ENCODE data around the gene ZNF575.

The ZNF575 gene

DNA sequence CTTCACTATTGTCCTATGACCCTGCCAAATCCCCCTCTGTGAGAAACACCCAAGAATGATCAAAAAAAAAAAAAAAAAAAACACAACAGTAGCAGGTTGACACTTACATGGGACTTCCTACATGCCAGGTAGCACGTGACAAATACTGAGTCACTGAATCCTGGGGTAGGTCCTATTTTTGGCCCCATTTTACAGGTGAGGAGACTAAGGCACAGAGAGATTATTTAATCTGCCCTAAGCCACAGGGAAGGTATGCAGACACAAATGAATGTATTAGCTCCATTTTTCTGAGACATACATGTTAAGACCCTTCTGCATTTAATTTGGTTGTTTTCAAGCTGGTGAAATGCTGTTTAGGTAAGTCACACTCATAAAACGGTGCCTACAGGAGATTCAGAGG lies 15.7 kb downstream of the ZNF575 start:
- H3K4me3 ChIP-seq (ENCODE audit: low read length), result no peak overlapping the region
- H3K9me3 ChIP-seq (ENCODE audit: control insufficient read depth, low read depth, low read length), result no peaks in the 10 kb centered on the region
- no peak overlapping the region for H3K27ac ChIP-seq (ENCODE audit: low read length)
- peaks cover 26% of the 10 kb centered on the region for H3K36me3 ChIP-seq (ENCODE audit: control insufficient read depth, low read depth, low read length)
- no peaks in the 10 kb centered on the region for H3K27me3 ChIP-seq (ENCODE audit: control insufficient read depth, insufficient read depth, low read length)
- no peak overlapping the region for H3K9ac ChIP-seq (ENCODE audit: low read length)
- no peaks in the 10 kb centered on the region for H3K4me1 ChIP-seq (ENCODE audit: control insufficient read depth, low read depth, low read length)

DNA sequence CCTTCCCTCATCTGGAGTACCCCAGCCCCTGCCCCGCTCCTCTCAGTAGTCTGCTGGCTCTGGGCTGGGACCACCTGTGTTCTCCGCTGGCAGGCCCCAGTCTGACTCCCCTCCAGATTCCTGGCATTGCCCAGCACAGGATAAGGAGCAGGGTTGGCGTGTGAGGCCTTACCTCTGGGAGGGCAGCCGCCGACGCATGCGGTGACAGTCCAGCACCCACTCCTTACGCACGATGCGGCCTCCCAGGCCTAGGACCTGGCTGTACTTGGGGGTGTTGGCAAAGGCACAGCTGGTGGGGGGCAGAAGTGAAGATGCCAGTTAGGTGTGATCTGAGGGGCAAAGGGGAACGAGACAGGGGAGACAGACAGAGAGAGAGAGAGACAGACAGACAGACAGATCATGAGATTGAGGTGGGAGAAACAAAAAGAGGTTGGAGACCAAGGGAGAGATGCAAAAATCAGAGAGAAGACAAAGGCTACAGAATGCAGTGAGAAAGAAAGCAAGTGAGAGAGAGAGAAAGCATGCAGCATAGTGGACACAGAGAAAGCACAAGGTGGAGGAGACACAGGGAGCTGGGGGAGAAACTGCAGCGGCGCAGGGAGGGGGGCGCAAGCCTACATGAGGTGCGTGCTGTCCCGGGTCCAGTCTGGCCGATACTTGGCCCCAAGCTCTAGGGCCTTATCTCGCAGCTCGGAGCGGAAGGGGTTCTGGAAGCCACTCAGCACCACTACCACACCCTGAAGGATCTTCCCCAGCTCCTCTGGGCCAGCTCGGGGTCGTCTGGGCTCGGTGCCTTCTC lies 18.6 kb downstream of the ZNF575 start:
- no peak overlapping the region for H3K9ac ChIP-seq (ENCODE audit: low read length)
- H3K4me1 ChIP-seq (ENCODE audit: control insufficient read depth, low read depth, low read length), result no peaks in the 10 kb centered on the region
- no peak overlapping the region for H3K27ac ChIP-seq (ENCODE audit: low read length)
- no peak overlapping the region for H3K4me3 ChIP-seq (ENCODE audit: low read length)
- peaks cover 28% of the 10 kb centered on the region for H3K36me3 ChIP-seq (ENCODE audit: control insufficient read depth, low read depth, low read length)
- no peaks in the 10 kb centered on the region for H3K9me3 ChIP-seq (ENCODE audit: control insufficient read depth, low read depth, low read length)
- H3K27me3 ChIP-seq (ENCODE audit: control insufficient read depth, insufficient read depth, low read length), result no peaks in the 10 kb centered on the region

DNA sequence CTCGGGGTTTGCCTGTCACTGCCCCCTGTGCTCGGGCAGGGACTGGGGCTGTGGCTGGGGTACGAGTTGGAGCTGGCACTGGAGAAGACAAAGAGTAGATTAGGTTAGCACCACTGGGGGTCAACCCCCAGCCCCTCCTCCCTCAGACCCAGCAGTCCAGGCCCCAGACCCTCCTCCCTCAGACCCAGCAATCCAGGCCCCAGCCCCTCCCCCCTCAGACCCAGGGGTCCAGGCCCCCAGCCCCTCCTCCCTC lies 19.1 kb downstream of the ZNF575 start:
- Histone ChIP-seq H3K9ac (ENCODE audit: low read length) (no peak overlapping the region), H3K36me3 (ENCODE audit: control insufficient read depth, low read depth, low read length) (peaks cover 28% of the 10 kb centered on the region), H3K4me3 (ENCODE audit: low read length) (no peak overlapping the region), H3K4me1 (ENCODE audit: control insufficient read depth, low read depth, low read length) (no peaks in the 10 kb centered on the region), H3K9me3 (ENCODE audit: control insufficient read depth, low read depth, low read length) (no peaks in the 10 kb centered on the region), H3K27ac (ENCODE audit: low read length) (no peak overlapping the region), H3K27me3 (ENCODE audit: control insufficient read depth, insufficient read depth, low read length) (no peaks in the 10 kb centered on the region)

DNA sequence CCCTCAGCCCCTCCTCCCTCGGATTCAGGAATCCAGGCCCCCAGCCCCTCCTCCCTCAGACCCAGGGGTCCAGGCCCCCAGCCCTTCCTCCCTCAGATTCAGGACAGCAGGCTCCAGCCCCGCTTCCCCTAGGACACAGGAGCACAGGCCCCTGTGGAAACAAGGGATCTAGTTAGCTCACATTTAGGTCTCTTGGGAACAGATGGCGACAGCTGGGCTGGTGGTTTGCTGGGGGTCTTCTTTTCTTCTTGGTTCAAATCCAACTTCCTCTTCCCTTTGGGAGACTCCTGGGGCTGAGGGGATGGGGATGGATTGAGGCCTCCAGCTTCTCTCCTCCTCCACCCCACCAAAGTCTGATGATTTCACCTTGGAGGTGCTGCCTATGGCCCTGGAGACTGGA lies 19.6 kb downstream of the ZNF575 start:
- H3K36me3 ChIP-seq (ENCODE audit: control insufficient read depth, low read depth, low read length), result peaks cover 28% of the 10 kb centered on the region
- no peak overlapping the region for H3K4me3 ChIP-seq (ENCODE audit: low read length)
- no peaks in the 10 kb centered on the region for H3K27me3 ChIP-seq (ENCODE audit: control insufficient read depth, insufficient read depth, low read length)
- no peaks in the 10 kb centered on the region for H3K9me3 ChIP-seq (ENCODE audit: control insufficient read depth, low read depth, low read length)
- no peak overlapping the region for H3K27ac ChIP-seq (ENCODE audit: low read length)
- no peak overlapping the region for H3K9ac ChIP-seq (ENCODE audit: low read length)
- no peaks in the 10 kb centered on the region for H3K4me1 ChIP-seq (ENCODE audit: control insufficient read depth, low read depth, low read length)

DNA sequence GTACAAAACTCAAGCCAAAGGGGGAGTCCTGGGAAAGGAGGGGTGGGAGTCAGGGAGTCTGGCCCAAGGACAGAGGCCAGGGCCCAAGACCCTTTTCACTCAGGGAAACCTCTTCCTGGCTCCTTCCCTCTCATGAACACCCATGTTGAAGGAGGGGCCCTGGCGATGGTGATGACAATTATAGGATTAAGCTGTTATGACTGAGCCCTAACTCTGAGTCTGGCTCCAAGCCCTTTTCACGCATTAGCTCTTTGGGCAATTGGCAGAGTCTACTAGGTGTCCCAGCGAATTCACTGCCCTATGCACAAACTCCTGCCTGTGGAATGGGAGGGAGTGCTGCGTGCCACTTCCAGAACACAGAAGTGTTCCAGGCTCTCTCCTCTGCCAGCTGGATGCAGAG lies 20.7 kb downstream of the ZNF575 start:
- Histone ChIP-seq H3K4me1 (ENCODE audit: control insufficient read depth, low read depth, low read length) (no peaks in the 10 kb centered on the region), H3K4me3 (ENCODE audit: low read length) (no peak overlapping the region), H3K27me3 (ENCODE audit: control insufficient read depth, insufficient read depth, low read length) (no peaks in the 10 kb centered on the region), H3K27ac (ENCODE audit: low read length) (no peak overlapping the region), H3K9ac (ENCODE audit: low read length) (no peak overlapping the region), H3K36me3 (ENCODE audit: control insufficient read depth, low read depth, low read length) (peaks cover 31% of the 10 kb centered on the region), H3K9me3 (ENCODE audit: control insufficient read depth, low read depth, low read length) (no peaks in the 10 kb centered on the region)

DNA sequence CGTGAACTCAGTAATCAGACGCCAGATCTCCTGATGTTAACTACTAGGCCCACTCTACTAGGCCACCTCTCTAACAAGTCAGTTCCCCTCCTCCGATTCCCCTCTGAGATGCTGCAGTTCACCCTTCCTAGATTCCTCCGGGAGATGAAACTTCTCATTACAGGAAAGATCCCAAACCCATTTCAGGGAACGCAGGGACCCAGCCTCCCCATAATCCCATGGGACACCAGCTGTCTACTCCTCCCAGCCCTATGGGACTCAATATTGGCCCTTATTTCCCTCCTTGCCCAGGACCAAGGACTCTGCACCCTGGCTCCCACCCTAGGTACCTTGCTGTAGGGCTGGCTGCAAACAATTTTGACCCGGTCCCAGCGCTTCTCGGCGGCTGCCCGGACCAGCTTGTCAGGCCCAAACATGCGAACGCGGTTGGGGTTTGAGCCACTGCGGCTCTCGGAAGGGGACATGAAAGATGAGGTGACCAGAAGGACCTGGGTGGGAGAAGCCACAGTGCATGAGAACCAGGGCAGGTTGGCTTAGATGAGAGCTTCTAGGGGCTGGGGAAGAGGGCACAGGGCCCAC lies 21.4 kb downstream of the ZNF575 start:
- no peak overlapping the region for H3K9ac ChIP-seq (ENCODE audit: low read length)
- no peak overlapping the region for H3K27ac ChIP-seq (ENCODE audit: low read length)
- H3K4me3 ChIP-seq (ENCODE audit: low read length), result no peak overlapping the region
- no peaks in the 10 kb centered on the region for H3K27me3 ChIP-seq (ENCODE audit: control insufficient read depth, insufficient read depth, low read length)
- no peaks in the 10 kb centered on the region for H3K4me1 ChIP-seq (ENCODE audit: control insufficient read depth, low read depth, low read length)
- H3K9me3 ChIP-seq (ENCODE audit: control insufficient read depth, low read depth, low read length), result no peaks in the 10 kb centered on the region
- peaks cover 31% of the 10 kb centered on the region for H3K36me3 ChIP-seq (ENCODE audit: control insufficient read depth, low read depth, low read length)

DNA sequence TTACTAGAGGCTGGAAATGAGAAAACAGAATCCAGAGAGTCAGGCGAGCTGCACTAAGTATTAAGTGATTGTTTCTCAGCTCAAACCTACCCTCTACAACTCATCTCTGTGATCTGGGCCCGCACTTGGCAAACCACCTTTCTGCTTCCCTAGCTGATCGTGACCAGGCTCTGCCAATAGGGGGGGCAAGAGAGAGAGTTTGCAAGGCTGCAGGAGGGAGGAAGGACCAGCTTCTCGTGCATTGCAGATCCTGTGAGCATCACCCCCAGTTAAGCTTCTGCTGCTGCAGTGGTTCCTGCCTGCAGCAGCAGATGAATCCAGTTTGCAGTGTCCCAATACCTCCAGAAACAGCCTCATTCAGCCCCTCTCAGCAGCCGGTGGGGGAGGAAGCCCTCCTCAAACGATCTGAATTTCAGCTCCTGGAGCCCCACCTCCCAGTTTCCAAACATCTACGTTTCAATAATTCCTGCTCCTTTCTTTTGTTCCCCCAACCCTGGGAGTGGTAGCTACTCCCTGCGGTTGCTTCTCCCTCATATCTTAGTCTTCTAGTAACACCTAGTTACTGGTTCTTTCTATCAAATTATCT lies 22.3 kb downstream of the ZNF575 start:
- Histone ChIP-seq H3K9ac (ENCODE audit: low read length) (no peak overlapping the region), H3K4me3 (ENCODE audit: low read length) (no peak overlapping the region), H3K9me3 (ENCODE audit: control insufficient read depth, low read depth, low read length) (no peaks in the 10 kb centered on the region), H3K36me3 (ENCODE audit: control insufficient read depth, low read depth, low read length) (peaks cover 31% of the 10 kb centered on the region), H3K4me1 (ENCODE audit: control insufficient read depth, low read depth, low read length) (no peaks in the 10 kb centered on the region), H3K27me3 (ENCODE audit: control insufficient read depth, insufficient read depth, low read length) (no peaks in the 10 kb centered on the region), H3K27ac (ENCODE audit: low read length) (no peak overlapping the region)

DNA sequence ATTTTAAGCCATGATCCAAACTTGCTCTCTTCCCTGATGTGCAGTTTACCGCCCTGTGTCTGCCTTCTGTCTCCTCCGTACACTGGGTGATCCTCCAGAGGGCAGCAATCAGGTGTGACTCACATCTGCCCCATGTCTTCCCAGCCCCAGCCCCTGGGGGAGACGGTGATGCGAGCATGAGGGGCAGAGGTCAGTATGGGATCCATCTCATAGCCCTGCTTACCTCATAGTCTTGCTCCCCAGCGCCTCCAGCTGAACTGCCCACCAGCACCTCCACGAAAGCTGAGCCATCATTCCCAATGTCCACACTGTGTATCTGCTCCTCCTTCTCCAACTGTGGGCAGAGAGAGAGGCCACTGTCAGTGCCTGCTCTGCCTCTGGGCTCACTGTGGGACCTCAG lies 27.7 kb downstream of the ZNF575 start:
- Histone ChIP-seq H3K4me1 (ENCODE audit: control insufficient read depth, low read depth, low read length) (no peaks in the 10 kb centered on the region), H3K36me3 (ENCODE audit: control insufficient read depth, low read depth, low read length) (peaks cover 7% of the 10 kb centered on the region), H3K9me3 (ENCODE audit: control insufficient read depth, low read depth, low read length) (no peaks in the 10 kb centered on the region), H3K9ac (ENCODE audit: low read length) (no peak overlapping the region), H3K27me3 (ENCODE audit: control insufficient read depth, insufficient read depth, low read length) (no peaks in the 10 kb centered on the region), H3K4me3 (ENCODE audit: low read length) (no peak overlapping the region), H3K27ac (ENCODE audit: low read length) (no peak overlapping the region)

DNA sequence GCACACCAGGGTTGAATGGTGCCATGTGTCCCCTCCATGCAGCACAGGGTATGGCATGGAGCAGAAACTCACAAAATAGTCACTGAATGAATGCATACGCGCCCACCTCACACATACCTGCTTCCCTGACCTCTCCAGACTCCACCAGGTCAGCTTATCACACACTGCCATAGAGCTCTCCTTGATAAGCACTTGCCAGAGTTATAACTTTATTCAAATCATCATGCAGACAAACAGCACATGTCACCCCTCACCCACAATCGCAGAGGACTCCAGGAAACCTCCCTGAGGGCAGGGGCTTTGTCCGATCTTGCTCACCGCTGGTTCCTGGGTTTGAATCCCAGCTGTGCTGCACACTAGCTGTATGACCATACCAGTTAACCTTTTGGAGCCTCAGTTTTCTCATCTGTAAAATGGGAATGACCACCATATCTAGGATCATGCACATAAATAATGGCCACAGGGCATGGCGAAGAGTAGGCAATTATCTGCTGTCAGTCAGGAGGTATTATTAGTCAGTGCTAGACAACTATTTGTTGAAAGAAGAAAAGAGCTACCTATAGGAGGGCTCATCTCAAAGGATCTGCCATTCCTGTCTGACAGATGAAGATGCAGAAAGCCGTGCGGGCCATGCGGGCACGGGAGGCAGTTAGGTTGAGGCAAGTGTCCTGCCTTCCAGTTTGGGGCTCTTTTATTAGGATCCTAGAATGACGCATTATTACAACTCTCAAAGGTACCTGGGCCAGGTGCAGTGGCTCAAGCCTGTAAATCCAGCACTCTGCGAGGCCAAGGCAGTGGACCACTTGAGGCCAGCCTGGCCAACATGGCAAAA lies 28.4 kb downstream of the ZNF575 start:
- peaks cover 7% of the 10 kb centered on the region for H3K36me3 ChIP-seq (ENCODE audit: control insufficient read depth, low read depth, low read length)
- H3K4me1 ChIP-seq (ENCODE audit: control insufficient read depth, low read depth, low read length), result no peaks in the 10 kb centered on the region
- no peaks in the 10 kb centered on the region for H3K9me3 ChIP-seq (ENCODE audit: control insufficient read depth, low read depth, low read length)
- H3K9ac ChIP-seq (ENCODE audit: low read length), result no peak overlapping the region
- no peak overlapping the region for H3K4me3 ChIP-seq (ENCODE audit: low read length)
- H3K27ac ChIP-seq (ENCODE audit: low read length), result no peak overlapping the region
- H3K27me3 ChIP-seq (ENCODE audit: control insufficient read depth, insufficient read depth, low read length), result no peaks in the 10 kb centered on the region

DNA sequence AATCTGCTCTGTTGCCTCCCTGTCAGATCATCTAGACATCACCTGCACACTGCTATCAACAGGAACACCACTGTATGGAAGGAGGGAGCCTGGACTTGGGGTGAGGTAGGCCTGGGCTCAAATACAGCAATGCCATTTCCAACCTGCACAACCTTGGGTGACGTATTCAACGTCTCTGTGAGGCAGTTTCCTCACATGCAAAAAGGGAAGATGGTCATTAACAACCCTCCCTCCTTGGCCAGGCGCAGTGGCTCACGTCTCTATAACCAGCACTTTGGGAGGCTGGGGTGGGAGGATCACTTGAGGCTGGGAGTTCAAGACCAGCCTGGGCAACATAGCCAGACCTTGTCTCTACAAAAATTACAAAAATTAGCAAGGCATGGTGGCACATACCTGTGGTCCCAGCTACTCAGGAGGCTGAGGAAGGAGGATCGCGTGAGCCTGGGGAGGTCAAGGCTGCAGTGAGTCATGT lies 29.3 kb downstream of the ZNF575 start:
- H3K4me3 ChIP-seq (ENCODE audit: low read length), result no peak overlapping the region
- H3K27ac ChIP-seq (ENCODE audit: low read length), result no peak overlapping the region
- peaks cover 7% of the 10 kb centered on the region for H3K36me3 ChIP-seq (ENCODE audit: control insufficient read depth, low read depth, low read length)
- H3K9ac ChIP-seq (ENCODE audit: low read length), result no peak overlapping the region
- H3K27me3 ChIP-seq (ENCODE audit: control insufficient read depth, insufficient read depth, low read length), result no peaks in the 10 kb centered on the region
- no peaks in the 10 kb centered on the region for H3K9me3 ChIP-seq (ENCODE audit: control insufficient read depth, low read depth, low read length)
- no peaks in the 10 kb centered on the region for H3K4me1 ChIP-seq (ENCODE audit: control insufficient read depth, low read depth, low read length)

DNA sequence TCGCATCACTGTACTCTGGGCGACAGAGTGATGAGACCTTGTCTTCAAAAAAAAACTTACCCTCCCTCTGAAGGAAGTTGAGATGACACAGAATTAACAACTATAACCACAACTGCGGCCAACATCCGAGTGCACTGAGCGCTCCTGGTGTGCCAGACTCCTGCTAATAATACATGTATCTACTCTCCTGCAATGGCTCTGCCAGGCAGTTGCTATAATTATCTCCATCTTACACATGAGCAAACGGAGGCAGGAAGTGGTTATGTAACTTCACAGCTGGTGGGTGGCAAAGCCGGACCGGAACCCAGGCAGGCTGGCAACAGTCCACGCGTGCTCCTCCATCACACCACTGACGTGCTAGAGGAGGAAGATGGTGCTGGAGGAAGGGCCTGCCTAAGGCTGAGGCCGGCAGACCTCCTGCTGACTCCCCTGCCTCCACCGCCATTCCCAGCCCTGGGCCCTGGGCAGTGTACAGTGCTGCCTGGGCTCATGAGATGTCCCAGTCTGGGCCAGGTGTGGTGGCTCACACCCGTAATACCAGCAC lies 29.8 kb downstream of the ZNF575 start:
- Histone ChIP-seq H3K9ac (ENCODE audit: low read length) (no peak overlapping the region), H3K4me3 (ENCODE audit: low read length) (no peak overlapping the region), H3K9me3 (ENCODE audit: control insufficient read depth, low read depth, low read length) (no peaks in the 10 kb centered on the region), H3K27ac (ENCODE audit: low read length) (no peak overlapping the region), H3K36me3 (ENCODE audit: control insufficient read depth, low read depth, low read length) (peaks cover 6% of the 10 kb centered on the region), H3K27me3 (ENCODE audit: control insufficient read depth, insufficient read depth, low read length) (no peaks in the 10 kb centered on the region), H3K4me1 (ENCODE audit: control insufficient read depth, low read depth, low read length) (no peaks in the 10 kb centered on the region)
